Common myeloid progenitor, CD34-positive (primary cell): ENCODE data around the gene NSDHL.

Source experiments
- CTCF ChIA-PET: fragments of 350-600 bp; sonication (Branson Sonifier 250); formaldehyde crosslinking; loops from one replicate; lab custom pipeline; 2021; ENCODE audit warnings: antibody characterized with exemption; lab: Charles Lee
- POLR2A ChIA-PET: fragments of 350-600 bp; sonication (Branson Sonifier 250); formaldehyde crosslinking; loops from one replicate; lab custom pipeline; 2021; ENCODE audit warnings: antibody characterized with exemption; lab: Charles Lee
- DNase-seq, 3 donors: peaks; one replicate each; pipeline versions ENCODE4 v3.0.0 to v3.0.0-alpha.2; 2013
- H3K27ac ChIP-seq, 2 experiments: 1 replicate in 1 of 2; 2 replicates in 1 of 2; pipeline ENCODE4 v1.7.0; 2013; ENCODE audit warnings: inconsistent platforms in 2 of 2, low read length in 2 of 2, mild to moderate bottlenecking in 2 of 2, low read depth in 1 of 2, moderate library complexity in 1 of 2; ENCODE audit not compliant: severe bottlenecking in 2 of 2, insufficient read depth in 1 of 2, poor library complexity in 1 of 2
- H3K27me3 ChIP-seq, 5 experiments: replicated peaks in 2 of 5; 1 replicate in 3 of 5; 2 replicates in 2 of 5; pipeline versions ENCODE4 v1.6.1 to v1.7.0; 2013; ENCODE audit warnings: low read length in 4 of 5, mild to moderate bottlenecking in 2 of 5, moderate library complexity in 2 of 5, inconsistent platforms in 1 of 5; ENCODE audit not compliant: insufficient read depth in 5 of 5, control insufficient read depth in 4 of 5
- H3K36me3 ChIP-seq, 4 experiments: 1 replicate in 2 of 4; 2 replicates in 2 of 4; pipeline versions ENCODE4 v1.6.1 to v1.7.0; 2013; ENCODE audit warnings: low read length in 3 of 4, control low read depth in 1 of 4, mild to moderate bottlenecking in 1 of 4; ENCODE audit not compliant: control insufficient read depth in 4 of 4, insufficient read depth in 4 of 4
- H3K4me1 ChIP-seq, 4 experiments: 1 replicate in 3 of 4; 2 replicates in 1 of 4; pipeline versions ENCODE4 v1.6.1 to v1.7.1; 2013; ENCODE audit warnings: low read length in 3 of 4, mild to moderate bottlenecking in 3 of 4, control low read depth in 1 of 4, inconsistent platforms in 1 of 4, moderate library complexity in 1 of 4; ENCODE audit not compliant: control insufficient read depth in 4 of 4, insufficient read depth in 4 of 4; ENCODE audit errors: control extremely low read depth in 1 of 4
- H3K4me3 ChIP-seq, 7 experiments: 1 replicate in 4 of 7; 2 replicates in 3 of 7; pipeline versions ENCODE4 v1.5.1 to v1.7.0; 2013; ENCODE audit warnings: mild to moderate bottlenecking in 7 of 7, low read length in 6 of 7, moderate library complexity in 6 of 7, inconsistent platforms in 2 of 7, low read depth in 2 of 7, control low read depth in 1 of 7; ENCODE audit not compliant: insufficient read depth in 4 of 7, control insufficient read depth in 1 of 7; ENCODE audit errors: extremely low read depth in 1 of 7
- H3K9me3 ChIP-seq, 5 experiments: 1 replicate in 4 of 5; 2 replicates in 1 of 5; pipeline versions ENCODE4 v1.6.1 to v1.7.1; 2013; ENCODE audit warnings: low read length in 4 of 5, mild to moderate bottlenecking in 2 of 5, inconsistent platforms in 1 of 5, low read depth in 1 of 5, moderate library complexity in 1 of 5; ENCODE audit not compliant: control insufficient read depth in 4 of 5, insufficient read depth in 2 of 5; ENCODE audit errors: control extremely low read depth in 1 of 5
- WGBS: methylation state at CpG from one replicate; pipeline ENCODE4 v1.1.5; 2013; ENCODE audit not compliant: insufficient coverage; 5-methylcytosine and 5-hydroxymethylcytosine counted together

The NSDHL gene

DNA sequence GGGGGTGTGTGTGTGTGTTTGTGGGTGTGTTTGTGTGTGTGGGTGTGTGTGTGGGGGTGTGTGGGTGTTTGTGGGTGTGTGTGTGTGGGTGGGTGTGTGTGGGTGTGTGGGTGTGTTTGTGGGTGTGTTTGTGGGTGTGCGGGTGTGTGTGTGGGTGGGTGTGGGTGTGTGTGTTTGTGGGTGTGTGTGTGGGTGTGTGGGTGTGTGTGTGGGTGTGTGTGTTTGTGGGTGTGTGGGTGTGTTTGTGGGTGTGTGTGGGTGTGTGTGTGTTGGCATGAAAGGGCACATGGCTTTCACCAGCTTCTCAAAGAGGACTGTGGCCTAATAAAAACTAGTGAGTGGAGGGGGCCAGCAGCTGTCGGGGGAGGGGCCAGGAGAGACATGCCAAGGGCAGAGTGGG, 41.7 kb downstream of the NSDHL start:
- no peaks in the 10 kb centered on the region for H3K4me1 ChIP-seq
- no peak overlapping the region for H3K4me3 ChIP-seq
- peaks cover 0 to 3% (median 0%) of the 10 kb centered on the region in 5 experiments for H3K9me3 ChIP-seq
- H3K36me3 ChIP-seq: peaks cover 2 to 26% (median 14%) of the 10 kb centered on the region in 4 experiments
- peaks cover 0 to 5% (median 0%) of the 10 kb centered on the region in 5 experiments for H3K27me3 ChIP-seq
- ChIA-PET CTCF (no interaction called here), POLR2A (no interaction called here)
- 83% methylated on average over 1 of the region's 2 CpGs for WGBS
- H3K27ac ChIP-seq: no peak overlapping the region
- no peak for DNase-seq

- H3K27me3 ChIP-seq: peaks cover 0 to 7% (median 0%) of the 10 kb centered on the region in 5 experiments
- H3K9me3 ChIP-seq: peaks cover 0 to 3% (median 0%) of the 10 kb centered on the region in 5 experiments
- no peak for DNase-seq
- H3K36me3 ChIP-seq: peaks cover 0 to 20% (median 11%) of the 10 kb centered on the region in 4 experiments
- WGBS: 74% methylated on average over 2 of the region's 2 CpGs
- no peak overlapping the region for H3K27ac ChIP-seq
- H3K4me3 ChIP-seq: no peak overlapping the region
- no peaks in the 10 kb centered on the region for H3K4me1 ChIP-seq
- ChIA-PET CTCF (no interaction called here), POLR2A (no interaction called here)
These were observed 42.5 kb downstream of the NSDHL start for GRCh38 chrX:152873361-152873760.

- Histone ChIP-seq H3K4me1 (no peaks in the 10 kb centered on the region), H3K27me3 (peaks cover 0 to 7% (median 0%) of the 10 kb centered on the region in 5 experiments), H3K36me3 (no peaks in the 10 kb centered on the region), H3K27ac (no peak overlapping the region), H3K9me3 (peaks cover 0 to 3% (median 0%) of the 10 kb centered on the region in 5 experiments), H3K4me3 (no peak overlapping the region)
- CTCF ChIA-PET: interaction anchor here (1.3 kb wide), 1 partner anchor 9 kb away, joined by 3 read pairs; no protein-coding TSS in a partner anchor
- POLR2A ChIA-PET: no interaction called here
- WGBS: 92% methylated on average over 9 of the region's 10 CpGs
- DNase-seq: no peak
These were observed 46.3 kb downstream of the NSDHL start for GRCh38 chrX:152876931-152877840.

- ChIA-PET POLR2A (no interaction called here), CTCF (interaction anchor here (0.7 to 1.3 kb wide), 2 partner anchors 7 to 9 kb away, joined by 3 read pairs; no protein-coding TSS in a partner anchor)
- WGBS: 85% methylated on average over 14 of the region's 16 CpGs
- H3K4me1 ChIP-seq: no peaks in the 10 kb centered on the region
- DNase-seq: no peak
- no peak overlapping the region for H3K27ac ChIP-seq
- H3K4me3 ChIP-seq: no peak overlapping the region
- H3K9me3 ChIP-seq: peaks cover 0 to 3% (median 0%) of the 10 kb centered on the region in 5 experiments
- H3K27me3 ChIP-seq: peaks cover 0 to 11% (median 0%) of the 10 kb centered on the region in 5 experiments
- H3K36me3 ChIP-seq: no peaks in the 10 kb centered on the region
These were observed 48.3 kb downstream of the NSDHL start for GRCh38 chrX:152878976-152879755.

DNA sequence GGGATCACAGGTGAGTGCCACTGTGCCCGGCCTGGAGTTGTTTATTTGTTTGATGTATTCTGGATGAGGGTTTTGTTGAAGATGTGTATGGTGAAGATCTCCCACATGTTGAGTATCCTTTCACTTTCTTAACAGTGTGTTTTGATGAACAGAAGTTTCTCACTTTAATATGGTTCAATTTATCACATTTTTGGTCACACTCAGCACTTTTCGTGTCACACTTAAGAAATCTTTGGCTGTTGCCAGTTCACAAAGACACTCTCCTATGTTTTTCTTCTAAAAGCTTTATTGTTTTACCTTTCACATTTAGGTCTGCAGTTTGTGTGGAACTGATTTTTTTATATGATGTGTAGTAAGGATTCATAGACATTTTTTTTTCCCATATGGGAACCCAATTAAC, 50.4 kb downstream of the NSDHL start:
- Histone ChIP-seq H3K4me1 (no peaks in the 10 kb centered on the region), H3K27ac (no peak overlapping the region), H3K36me3 (no peaks in the 10 kb centered on the region), H3K9me3 (peaks cover 0 to 3% (median 0%) of the 10 kb centered on the region in 5 experiments), H3K27me3 (peaks cover 0 to 14% (median 0%) of the 10 kb centered on the region in 5 experiments), H3K4me3 (no peak overlapping the region)
- POLR2A ChIA-PET: no interaction called here
- 88% methylated on average over 1 of the region's 2 CpGs for WGBS
- CTCF ChIA-PET: no interaction called here
- no peak for DNase-seq

DNA sequence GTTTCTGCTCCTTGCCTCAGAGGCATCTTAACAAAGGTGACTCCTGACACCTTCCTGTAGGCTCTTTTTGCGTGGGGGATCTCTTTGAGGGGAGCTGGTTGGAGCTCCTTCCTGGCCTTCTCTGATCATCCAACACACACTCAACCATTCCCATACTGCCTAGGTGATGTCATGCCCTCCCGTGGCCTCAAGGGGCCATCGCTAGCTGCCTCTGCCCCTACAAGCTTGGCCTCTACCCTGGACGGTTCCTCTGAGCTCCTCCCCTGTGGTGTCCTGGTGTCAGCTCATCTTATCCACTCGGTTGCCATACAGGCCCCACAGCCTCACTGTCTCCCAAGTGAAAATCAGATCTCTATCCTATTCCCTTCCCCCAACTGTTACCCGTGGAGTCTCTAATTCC, 53.3 kb downstream of the NSDHL start:
- ChIA-PET POLR2A (no interaction called here), CTCF (interaction anchor here (1.9 kb wide), 1 partner anchor 15 kb away, joined by 6 read pairs; no protein-coding TSS in a partner anchor)
- H3K27me3 ChIP-seq: peaks cover 0 to 18% (median 2%) of the 10 kb centered on the region in 5 experiments
- H3K36me3 ChIP-seq: no peaks in the 10 kb centered on the region
- H3K4me3 ChIP-seq: no peak overlapping the region
- no peaks in the 10 kb centered on the region for H3K9me3 ChIP-seq
- DNase-seq: no peak
- no peak overlapping the region for H3K27ac ChIP-seq
- no peaks in the 10 kb centered on the region for H3K4me1 ChIP-seq
- WGBS: 58% methylated on average over 6 of the region's 6 CpGs
